Mesenchymal stem cell (in vitro differentiated cells and primary cell): ENCODE results near the gene ISYNA1.

ENCODE experiments used
- DNase-seq: peaks from one replicate; pipeline ENCODE4 v3.0.0-alpha.2; 2013
- H2AFZ ChIP-seq: one replicate; pipeline ENCODE4 v1.6.1; 2013; ENCODE audit warnings: low read depth, mild to moderate bottlenecking, control low read depth, inconsistent platforms, low read length, moderate library complexity
- H2AK5ac ChIP-seq: 2 replicates; pipeline ENCODE4 v1.6.1; 2013; ENCODE audit warnings: low read length, moderate library complexity, mild to moderate bottlenecking, inconsistent platforms; ENCODE audit not compliant: severe bottlenecking
- H2BK120ac ChIP-seq: one replicate; pipeline ENCODE4 v1.6.1; 2013; ENCODE audit warnings: low read depth, mild to moderate bottlenecking, inconsistent platforms, low read length, moderate library complexity
- H2BK12ac ChIP-seq, 2 experiments: one replicate each; pipeline ENCODE4 v1.6.1; 2013; ENCODE audit warnings: inconsistent platforms in 2 of 2, low read length in 2 of 2, mild to moderate bottlenecking in 2 of 2, moderate library complexity in 2 of 2, control low read depth in 1 of 2
- H2BK15ac ChIP-seq: one replicate; pipeline ENCODE4 v1.6.1; 2013; ENCODE audit warnings: mild to moderate bottlenecking, low read depth, inconsistent platforms; ENCODE audit not compliant: poor library complexity, severe bottlenecking
- H2BK5ac ChIP-seq: 2 replicates; pipeline ENCODE4 v1.6.1; 2013; ENCODE audit warnings: low read depth, mild to moderate bottlenecking, low read length, control low read depth, inconsistent platforms; ENCODE audit not compliant: poor library complexity, severe bottlenecking
- H3K14ac ChIP-seq, 2 experiments: one replicate each; pipeline ENCODE4 v1.6.1; 2013; ENCODE audit warnings: inconsistent platforms in 2 of 2, low read length in 2 of 2, control low read depth in 1 of 2, mild to moderate bottlenecking in 1 of 2, moderate library complexity in 1 of 2
- H3K18ac ChIP-seq, 2 experiments: one replicate each; pipeline ENCODE4 v1.6.1; 2013; ENCODE audit warnings: inconsistent platforms in 2 of 2, low read length in 2 of 2, control low read depth in 1 of 2, low read depth in 1 of 2, mild to moderate bottlenecking in 1 of 2
- H3K23ac ChIP-seq, 2 experiments: one replicate each; pipeline ENCODE4 v1.6.1; 2013; ENCODE audit warnings: inconsistent platforms in 2 of 2, low read length in 2 of 2, mild to moderate bottlenecking in 2 of 2, moderate library complexity in 2 of 2, control low read depth in 1 of 2
- H3K27ac ChIP-seq: 2 replicates; pipeline ENCODE4 v1.5.1; 2013; ENCODE audit warnings: mild to moderate bottlenecking, moderate library complexity, low read length, control low read depth, inconsistent platforms; ENCODE audit not compliant: poor library complexity, severe bottlenecking
- H3K27me3 ChIP-seq, 2 experiments: 2 replicates each; pipeline versions ENCODE4 v1.6.1 to v1.7.0; 2013; ENCODE audit warnings: low read length in 2 of 2, mild to moderate bottlenecking in 2 of 2, moderate library complexity in 2 of 2, control low read depth in 1 of 2, inconsistent platforms in 1 of 2; ENCODE audit not compliant: control insufficient read depth in 1 of 2, insufficient read depth in 1 of 2
- H3K36me3 ChIP-seq, 2 experiments: 2 replicates each; pipeline versions ENCODE4 v1.6.1 to v1.7.0; 2013; ENCODE audit warnings: low read length in 2 of 2, control low read depth in 1 of 2, inconsistent platforms in 1 of 2, low read depth in 1 of 2, mild to moderate bottlenecking in 1 of 2; ENCODE audit not compliant: insufficient read depth in 2 of 2, control insufficient read depth in 1 of 2
- H3K4ac ChIP-seq, 2 experiments: one replicate each; pipeline ENCODE4 v1.6.1; 2013; ENCODE audit warnings: inconsistent platforms in 2 of 2, low read length in 2 of 2, mild to moderate bottlenecking in 2 of 2, moderate library complexity in 2 of 2, control low read depth in 1 of 2, low read depth in 1 of 2
- H3K4me1 ChIP-seq: 2 replicates; pipeline ENCODE4 v1.6.1; 2013; ENCODE audit warnings: low read depth, low read length, control low read depth; ENCODE audit not compliant: control insufficient read depth, insufficient read depth
- H3K4me2 ChIP-seq: 2 replicates; pipeline ENCODE4 v1.6.1; 2013; ENCODE audit warnings: low read length, mild to moderate bottlenecking, inconsistent platforms; ENCODE audit not compliant: poor library complexity, severe bottlenecking
- H3K4me3 ChIP-seq, 2 experiments: 2 replicates each; pipeline versions ENCODE4 v1.5.1 to v1.7.0; 2013; ENCODE audit warnings: low read length in 2 of 2, mild to moderate bottlenecking in 2 of 2, control low read depth in 1 of 2, low read depth in 1 of 2; ENCODE audit not compliant: insufficient read depth in 1 of 2
- H3K79me1 ChIP-seq: replicated peaks from 2 replicates; pipeline ENCODE4 v1.6.1; 2013; ENCODE audit warnings: mild to moderate bottlenecking, control low read depth, low read length, inconsistent platforms; ENCODE audit not compliant: poor library complexity, severe bottlenecking
- H3K9ac ChIP-seq: 2 replicates; pipeline ENCODE4 v1.7.0; 2013; ENCODE audit warnings: mild to moderate bottlenecking, low read length, moderate library complexity
- H3K9me3 ChIP-seq: 2 replicates; pipeline ENCODE4 v1.7.0; 2013; ENCODE audit warnings: mild to moderate bottlenecking, low read length; ENCODE audit not compliant: control insufficient read depth
- H4K8ac ChIP-seq: one replicate; pipeline ENCODE4 v1.6.1; 2013; ENCODE audit warnings: inconsistent platforms, mild to moderate bottlenecking, low read length, moderate library complexity
- H4K91ac ChIP-seq: one replicate; pipeline ENCODE4 v1.6.1; 2013; ENCODE audit warnings: mild to moderate bottlenecking, low read length, inconsistent platforms
- WGBS: methylation state at CpG from one replicate; pipeline ENCODE4 v1.1.7; 2013; ENCODE audit warnings: mixed read lengths; 5-methylcytosine and 5-hydroxymethylcytosine counted together

ISYNA1 gene

DNA sequence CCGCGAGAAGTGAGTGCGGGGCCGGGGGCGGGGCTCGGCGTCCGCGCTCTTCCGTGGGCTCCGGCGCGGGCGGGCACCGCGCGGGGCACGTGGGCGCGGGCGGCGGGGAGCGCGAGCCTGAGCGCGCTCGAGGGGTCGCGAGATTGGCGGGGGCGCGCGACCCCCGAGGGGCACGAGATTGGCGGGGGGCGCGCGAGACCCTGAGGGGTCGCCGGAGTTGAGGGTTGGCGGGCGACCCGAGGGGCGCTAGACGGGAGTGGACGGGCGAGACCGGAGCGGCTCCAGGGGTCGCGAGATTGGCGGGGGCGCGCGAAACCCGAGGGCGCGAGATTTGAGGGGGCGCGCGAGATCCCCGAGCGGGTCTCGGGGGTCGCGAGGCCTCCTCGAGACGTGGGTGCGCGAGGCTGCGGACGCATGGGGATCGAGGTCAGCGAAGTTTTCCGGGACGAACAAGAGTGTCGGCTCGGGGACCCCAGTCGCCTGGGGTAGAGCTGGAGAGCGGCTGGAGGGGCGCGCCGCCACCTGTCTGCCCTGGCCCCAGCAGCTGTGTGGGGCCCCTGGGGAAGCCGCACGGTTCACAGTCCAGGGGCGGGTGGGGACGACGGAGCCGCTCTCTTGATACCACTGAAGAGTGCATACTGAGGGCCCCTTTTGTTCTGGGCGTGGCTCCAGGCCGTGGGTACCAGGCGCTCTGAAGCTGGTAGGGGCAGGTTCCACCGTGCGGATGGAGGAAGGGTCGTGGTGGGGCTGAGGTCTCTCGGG, 18.1 kb downstream of the ISYNA1 start:
- Histone ChIP-seq H2BK15ac (peak overlapping the region; percentile 83), H2BK12ac (peak overlapping the region; percentile 44 to 68), H3K36me3 (peaks cover 0 to 13% of the 10 kb centered on the region in 2 experiments), H2BK120ac (peak overlapping the region; percentile 95), H3K79me1 (peaks cover 2% of the 10 kb centered on the region), H3K23ac (peak overlapping the region in 1 of 2 experiments; percentile 50), H2BK5ac (no peak overlapping the region), H3K9ac (peak overlapping the region; percentile 95), H3K27ac (no peak overlapping the region), H4K8ac (peak overlapping the region; percentile 71), H3K18ac (peak overlapping the region; percentile 89 to 91), H3K4me1 (peaks cover 71% of the 10 kb centered on the region), H3K9me3 (no peaks in the 10 kb centered on the region), H3K4me3 (peak overlapping the region; percentile 76 to 88), H4K91ac (peak overlapping the region; percentile 98), H3K4me2 (peak overlapping the region; percentile 82), H2AFZ (no peak overlapping the region), H3K14ac (peak overlapping the region in 1 of 2 experiments; percentile 74), H3K27me3 (no peaks in the 10 kb centered on the region), H3K4ac (peak overlapping the region; percentile 85 to 93), H2AK5ac (peak overlapping the region; percentile 22)
- DNase-seq = peak; percentile 31
- 2% methylated on average over 76 of the region's 97 CpGs for WGBS

DNA sequence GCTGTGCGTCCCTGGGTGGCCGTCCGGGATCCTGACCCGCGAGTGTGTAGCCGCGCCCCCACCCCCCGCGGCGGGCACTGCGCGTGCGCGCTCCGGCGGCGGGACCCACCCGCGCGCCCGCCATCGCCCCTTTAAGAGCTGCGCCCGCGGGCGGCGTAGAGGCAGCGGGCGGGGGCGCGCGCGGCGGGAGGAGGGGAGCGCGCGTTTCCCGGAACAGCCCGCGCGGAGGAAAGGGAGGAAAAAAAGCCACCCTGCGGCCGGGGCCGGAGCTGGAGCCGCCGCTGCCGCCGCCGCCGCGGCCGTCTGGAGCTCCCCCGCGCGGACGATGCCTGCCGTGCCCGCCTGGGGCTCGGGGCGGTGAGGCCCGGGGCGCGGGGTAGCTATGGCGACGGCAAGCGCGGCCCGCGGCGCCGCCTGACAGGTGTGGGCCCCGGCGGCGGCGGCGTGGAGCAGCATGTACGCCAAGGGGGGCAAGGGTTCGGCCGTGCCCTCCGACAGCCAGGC, 18.7 kb downstream of the ISYNA1 start, which contains the start of gene SSBP4:
Gene SSBP4 (plus strand): TSS at position 204 of the 504 bp plus-strand sequence. CDS start 251 bp downstream, at position 455.
- H3K36me3 ChIP-seq = peaks cover 0 to 13% of the 10 kb centered on the region in 2 experiments
- H4K91ac ChIP-seq = peak within 1 kb of the TSS; percentile 99
- H2BK15ac ChIP-seq = peak within 1 kb of the TSS; percentile 92
- peaks cover 70% of the 10 kb centered on the region for H3K4me1 ChIP-seq
- H3K23ac ChIP-seq = peak within 1 kb of the TSS in 1 of 2 experiments; percentile 50
- H2BK5ac ChIP-seq = peak within 1 kb of the TSS; percentile 24
- H3K14ac ChIP-seq = peak within 1 kb of the TSS in 1 of 2 experiments; percentile 80
- 3% methylated on average over 21 of the region's 80 CpGs for WGBS
- DNase-seq = peak; percentile 82
- peak within 1 kb of the TSS; percentile 82 for H3K4me2 ChIP-seq
- H4K8ac ChIP-seq = peak within 1 kb of the TSS; percentile 100
- peaks cover 2% of the 10 kb centered on the region for H3K79me1 ChIP-seq
- H3K4me3 ChIP-seq = peak within 1 kb of the TSS; percentile 76 to 88
- no peaks in the 10 kb centered on the region for H3K27me3 ChIP-seq
- H3K18ac ChIP-seq = peak within 1 kb of the TSS; percentile 98 to 100
- H2BK12ac ChIP-seq = peak within 1 kb of the TSS; percentile 99 to 100
- peak within 1 kb of the TSS; percentile 22 for H2AK5ac ChIP-seq
- H2AFZ ChIP-seq = no peak within 1 kb of the TSS
- H3K9ac ChIP-seq = peak within 1 kb of the TSS; percentile 95
- H3K9me3 ChIP-seq = no peaks in the 10 kb centered on the region
- peak within 1 kb of the TSS; percentile 95 for H2BK120ac ChIP-seq
- peak within 1 kb of the TSS; percentile 84 for H3K27ac ChIP-seq
- peak within 1 kb of the TSS; percentile 95 to 97 for H3K4ac ChIP-seq

DNA sequence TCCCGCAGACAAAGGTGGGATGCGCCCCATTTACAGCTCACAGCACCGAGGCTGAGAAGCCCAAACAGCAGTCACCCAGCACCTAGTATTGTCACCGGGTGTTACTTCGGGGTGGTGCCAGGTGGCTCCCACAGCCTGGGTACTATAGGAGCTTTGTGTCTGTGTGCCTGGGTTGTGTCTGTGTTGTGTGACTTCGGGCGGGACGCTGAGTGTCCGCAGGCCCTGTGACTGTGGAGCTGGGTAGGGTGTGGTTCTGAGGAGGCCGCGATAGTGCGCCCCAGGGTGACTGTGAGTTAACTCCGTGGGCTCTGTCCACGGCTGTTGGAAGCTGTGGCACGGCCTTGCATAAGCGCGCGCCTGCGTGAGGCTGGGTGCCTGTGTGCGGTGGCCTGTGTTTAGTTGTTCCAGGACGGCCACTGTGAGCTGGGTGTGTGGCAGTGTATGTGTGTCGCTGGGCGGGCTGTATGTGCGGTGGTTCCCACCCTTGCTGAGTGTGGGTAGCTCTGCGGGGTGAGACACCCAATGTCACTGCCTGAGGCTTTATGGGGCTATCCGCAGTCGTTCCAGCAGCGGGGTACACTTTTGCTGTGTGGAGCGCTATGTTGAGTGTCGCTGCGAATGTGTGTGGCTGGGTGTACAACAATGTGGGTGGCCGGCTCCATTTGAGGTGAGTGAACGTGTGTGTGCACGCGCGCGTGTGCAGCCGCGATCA, 19.3 kb downstream of the ISYNA1 start:
- H2AK5ac ChIP-seq = peak overlapping the region; percentile 14
- WGBS = 33% methylated on average over 35 of the region's 39 CpGs
- peak overlapping the region; percentile 99 to 100 for H2BK12ac ChIP-seq
- peaks cover 68% of the 10 kb centered on the region for H3K4me1 ChIP-seq
- peak overlapping the region; percentile 95 to 97 for H3K4ac ChIP-seq
- H3K36me3 ChIP-seq = peaks cover 0 to 11% of the 10 kb centered on the region in 2 experiments
- peak; percentile 68 for DNase-seq
- no peak overlapping the region for H2BK5ac ChIP-seq
- no peaks in the 10 kb centered on the region for H3K27me3 ChIP-seq
- peaks cover 2% of the 10 kb centered on the region for H3K79me1 ChIP-seq
- peak overlapping the region; percentile 84 for H3K27ac ChIP-seq
- H3K23ac ChIP-seq = peak overlapping the region in 1 of 2 experiments; percentile 35
- H2BK15ac ChIP-seq = peak overlapping the region; percentile 92
- H2BK120ac ChIP-seq = peak overlapping the region; percentile 95
- peak overlapping the region; percentile 73 to 76 for H3K4me3 ChIP-seq
- peak overlapping the region; percentile 99 for H4K91ac ChIP-seq
- peak overlapping the region; percentile 98 to 100 for H3K18ac ChIP-seq
- peak overlapping the region in 1 of 2 experiments; percentile 80 for H3K14ac ChIP-seq
- no peaks in the 10 kb centered on the region for H3K9me3 ChIP-seq
- H3K4me2 ChIP-seq = peak overlapping the region; percentile 51
- peak overlapping the region; percentile 100 for H4K8ac ChIP-seq
- no peak overlapping the region for H2AFZ ChIP-seq
- peak overlapping the region; percentile 95 for H3K9ac ChIP-seq
